GM12865 (cell line): ENCODE data around the gene SMTNL2.

Experiments used
- DNase-seq: peaks from one replicate; pipeline ENCODE4 v3.0.0; 2010; ENCODE audit warnings: low read depth
- H3K4me3 ChIP-seq: 2 replicates; pipeline ENCODE4 v1.5.1; 2011; ENCODE audit warnings: mild to moderate bottlenecking, low read depth, low read length, control low read depth
- CTCF ChIP-seq: IDR thresholded peaks from 2 replicates; pipeline ENCODE4 v1.5.1; 2011; ENCODE audit warnings: low read length, control low read depth, low read depth, inconsistent platforms; ENCODE audit not compliant: insufficient read depth; ENCODE audit errors: missing control alignments

SMTNL2 gene

GRCh38 chr17:4547118-4547906 is 37.0 kb upstream of the SMTNL2 start:
- H3K4me3 ChIP-seq: no peak overlapping the region
- no peak for TF ChIP-seq CTCF
- DNase-seq: no peak

- no peak for TF ChIP-seq CTCF
- no peak for DNase-seq
Measured at GRCh38 chr17:4548061-4548461, 36.3 kb upstream of the SMTNL2 start.

GRCh38 chr17:4548721-4549531 is 35.4 kb upstream of the SMTNL2 start:
- no peak overlapping the region for H3K4me3 ChIP-seq
- no peak for DNase-seq
- no peak for TF ChIP-seq CTCF

More at GRCh38 chr17:4548061-4548461, 36.3 kb upstream of the SMTNL2 start:
- H3K4me3 ChIP-seq: no peak overlapping the region

GRCh38 chr17:4549781-4550533 is 34.4 kb upstream of the SMTNL2 start:
- H3K4me3 ChIP-seq: no peak overlapping the region
- no peak for DNase-seq
- no peak for TF ChIP-seq CTCF

- DNase-seq: no peak
- H3K4me3 ChIP-seq: no peak overlapping the region
- TF ChIP-seq CTCF: no peak
Measured at GRCh38 chr17:4550534-4551039, 33.7 kb upstream of the SMTNL2 start.

GRCh38 chr17:4551141-4551540 is 33.2 kb upstream of the SMTNL2 start:
- no peak for DNase-seq
- no peak overlapping the region for H3K4me3 ChIP-seq
- no peak for TF ChIP-seq CTCF
